ENCODE measurements around the gene PRPF40B.

DNA sequence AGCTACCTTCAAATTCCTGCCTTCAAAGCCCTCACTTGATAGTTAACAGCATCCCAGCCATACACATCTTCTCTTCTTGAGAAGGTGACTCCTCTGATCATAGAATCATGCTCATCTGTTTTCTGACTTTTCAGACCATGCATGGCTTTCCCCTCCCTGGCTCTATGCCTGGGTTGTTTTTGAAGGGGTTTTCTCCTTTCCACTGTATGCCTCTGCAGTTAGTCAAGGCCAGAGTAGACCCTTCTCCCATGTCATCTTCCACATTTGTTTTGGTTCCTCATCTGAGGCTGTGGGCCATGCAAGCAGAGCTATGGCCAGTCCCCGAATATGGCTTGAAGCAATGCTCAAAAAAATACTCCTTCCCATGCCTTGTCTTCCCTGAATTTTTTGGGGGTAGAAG lies 41.2 kb upstream of the PRPF40B start:
- TF ChIP-seq CTCF (IDR thresholded peaks at IDR 0.05; ENCODE audit: poor library complexity): no peak
- TF ChIP-seq EZH2phosphoT487 (IDR thresholded peaks at IDR 0.05; ENCODE audit: low read depth, severe bottlenecking, unreplicated experiment): no peak
- TF ChIP-seq EZH2 (IDR thresholded peaks at IDR 0.05; ENCODE audit: borderline replicate concordance): no peak
